WI38 (cell line): ENCODE results near the gene HAND1.

Experiments used
- H3K4me3 ChIP-seq: 2 replicates; pipeline ENCODE4 v1.5.1; 2011; ENCODE audit warnings: low read depth, mild to moderate bottlenecking, control low read depth, low read length
- TF ChIP-seq, protein P1 (sequence below): IDR thresholded peaks from 2 replicates; pipeline ENCODE4 v1.5.1; 2012; ENCODE audit warnings: low read depth, mild to moderate bottlenecking, control low read depth, low read length

Gene HAND1

DNA sequence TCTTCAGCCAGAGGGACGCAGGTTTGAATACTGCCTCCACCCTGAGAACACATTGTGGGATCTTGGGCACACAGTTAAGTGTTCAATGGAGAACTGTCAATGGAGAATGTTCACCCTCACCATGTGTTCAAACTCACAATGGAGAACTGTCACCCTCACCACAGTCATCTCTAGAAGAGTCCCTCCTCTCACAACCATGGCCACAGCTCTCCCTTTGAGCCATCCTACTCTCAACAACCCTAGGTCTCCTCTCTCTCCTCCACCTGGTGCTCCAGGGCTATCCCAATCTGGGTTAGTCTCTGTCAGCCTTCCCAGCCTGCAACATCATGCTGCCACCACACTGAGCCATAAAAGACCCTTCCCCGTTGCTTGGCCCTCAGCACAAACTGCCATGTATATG, 36.3 kb upstream of the HAND1 start:
- no peak overlapping the region for H3K4me3 ChIP-seq
- TF ChIP-seq, protein P1, sequence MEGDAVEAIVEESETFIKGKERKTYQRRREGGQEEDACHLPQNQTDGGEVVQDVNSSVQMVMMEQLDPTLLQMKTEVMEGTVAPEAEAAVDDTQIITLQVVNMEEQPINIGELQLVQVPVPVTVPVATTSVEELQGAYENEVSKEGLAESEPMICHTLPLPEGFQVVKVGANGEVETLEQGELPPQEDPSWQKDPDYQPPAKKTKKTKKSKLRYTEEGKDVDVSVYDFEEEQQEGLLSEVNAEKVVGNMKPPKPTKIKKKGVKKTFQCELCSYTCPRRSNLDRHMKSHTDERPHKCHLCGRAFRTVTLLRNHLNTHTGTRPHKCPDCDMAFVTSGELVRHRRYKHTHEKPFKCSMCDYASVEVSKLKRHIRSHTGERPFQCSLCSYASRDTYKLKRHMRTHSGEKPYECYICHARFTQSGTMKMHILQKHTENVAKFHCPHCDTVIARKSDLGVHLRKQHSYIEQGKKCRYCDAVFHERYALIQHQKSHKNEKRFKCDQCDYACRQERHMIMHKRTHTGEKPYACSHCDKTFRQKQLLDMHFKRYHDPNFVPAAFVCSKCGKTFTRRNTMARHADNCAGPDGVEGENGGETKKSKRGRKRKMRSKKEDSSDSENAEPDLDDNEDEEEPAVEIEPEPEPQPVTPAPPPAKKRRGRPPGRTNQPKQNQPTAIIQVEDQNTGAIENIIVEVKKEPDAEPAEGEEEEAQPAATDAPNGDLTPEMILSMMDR = no peak

DNA sequence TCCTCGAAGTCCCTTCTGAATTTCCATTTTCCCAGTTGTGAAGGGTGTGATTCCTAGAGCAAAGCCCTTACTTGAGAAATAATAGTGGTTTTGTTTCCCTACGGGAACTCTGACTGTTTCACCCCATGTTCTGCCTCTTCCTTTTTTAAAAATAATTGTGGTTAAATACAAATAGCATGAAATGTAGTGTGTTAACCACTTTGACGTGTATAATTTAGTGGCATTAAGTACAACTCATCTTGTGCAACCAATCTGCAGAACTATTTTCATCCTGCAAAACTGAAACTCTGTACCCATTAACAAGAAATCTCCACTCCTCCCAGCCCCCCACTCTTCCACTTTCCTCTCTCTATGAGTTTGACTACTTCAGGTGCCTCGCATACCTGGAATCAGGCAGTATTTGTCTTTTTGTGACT, 35.6 kb upstream of the HAND1 start:
- TF ChIP-seq, protein P1 = no peak

DNA sequence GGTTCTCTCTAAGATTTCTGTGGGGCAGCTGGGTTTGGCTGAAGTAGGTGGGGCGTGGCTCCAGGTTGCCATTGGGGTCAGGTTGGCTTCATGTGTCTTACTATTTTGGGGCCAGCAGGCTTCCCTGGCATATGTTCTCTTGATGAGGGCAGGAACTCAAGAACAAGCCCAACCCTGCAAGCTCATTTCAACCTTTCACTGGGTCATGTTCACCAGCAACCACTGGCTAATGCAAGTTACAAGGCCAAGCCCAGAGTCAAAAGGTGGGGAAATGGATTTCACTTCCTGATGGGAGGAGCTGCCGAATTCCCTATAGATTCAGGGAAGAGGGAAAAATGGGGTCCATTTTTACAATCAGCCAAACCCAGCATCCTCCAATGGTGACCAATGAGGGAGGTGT, 34.0 kb upstream of the HAND1 start:
- TF ChIP-seq, protein P1 = no peak
- no peak overlapping the region for H3K4me3 ChIP-seq

More for the DNA sequence above, 35.6 kb upstream of the HAND1 start:
- no peak overlapping the region for H3K4me3 ChIP-seq

DNA sequence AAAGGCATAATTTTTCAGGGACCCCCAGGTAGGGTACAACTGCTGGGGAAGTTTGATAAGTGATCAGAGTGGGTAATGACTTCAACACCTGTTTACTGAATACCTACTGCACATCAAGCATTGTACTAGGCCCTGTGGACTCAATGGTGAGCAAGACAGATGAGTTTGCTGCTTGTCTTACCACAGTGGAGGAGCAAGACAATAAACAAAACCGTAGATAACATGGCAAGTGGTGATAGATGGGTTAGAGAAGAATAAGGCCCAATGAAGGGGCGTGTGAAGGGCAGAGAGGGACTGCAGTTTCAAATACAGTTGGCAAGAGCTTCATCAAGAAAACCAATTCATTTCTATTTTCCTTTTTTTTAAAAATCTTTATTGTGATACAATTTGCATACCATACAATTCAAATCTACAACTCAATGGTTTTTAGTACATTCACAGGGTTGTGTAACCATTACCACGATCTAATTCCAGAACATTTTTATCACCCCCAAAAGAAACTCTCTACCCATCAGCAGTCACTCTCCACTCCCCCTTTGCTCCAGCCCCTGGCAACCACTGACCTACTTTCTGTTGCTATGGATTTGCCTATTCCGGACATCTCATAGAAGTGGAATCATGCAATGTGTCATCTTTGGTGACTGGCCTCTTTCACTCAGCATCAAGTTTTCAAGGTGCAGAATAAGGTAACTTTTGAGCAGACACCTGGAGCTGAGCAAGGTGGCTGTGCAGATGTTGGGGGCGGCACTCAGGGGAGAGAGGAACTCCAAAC, 31.9 kb upstream of the HAND1 start:
- TF ChIP-seq, protein P1 = no peak
- H3K4me3 ChIP-seq = no peak overlapping the region

DNA sequence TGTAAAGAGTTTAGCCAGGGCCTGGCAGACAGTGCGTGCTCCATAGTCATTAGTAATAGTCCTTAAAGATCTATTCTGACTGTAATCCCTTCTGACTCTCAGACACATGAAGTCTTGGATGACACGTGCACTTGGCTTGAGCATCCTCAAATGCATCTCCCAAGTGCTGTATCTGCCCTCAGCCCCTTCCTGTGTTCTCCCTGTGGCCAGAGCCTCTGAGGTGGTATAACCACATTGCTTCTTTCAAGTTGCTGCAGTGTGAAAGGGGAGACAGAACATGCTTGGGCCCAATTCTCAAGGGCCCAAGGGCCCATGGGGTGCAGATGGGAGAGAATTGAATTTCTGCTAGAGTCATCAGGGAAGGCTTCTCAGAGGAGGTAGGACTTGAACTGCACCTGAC, 30.1 kb upstream of the HAND1 start:
- no peak overlapping the region for H3K4me3 ChIP-seq
- TF ChIP-seq, protein P1 = no peak

DNA sequence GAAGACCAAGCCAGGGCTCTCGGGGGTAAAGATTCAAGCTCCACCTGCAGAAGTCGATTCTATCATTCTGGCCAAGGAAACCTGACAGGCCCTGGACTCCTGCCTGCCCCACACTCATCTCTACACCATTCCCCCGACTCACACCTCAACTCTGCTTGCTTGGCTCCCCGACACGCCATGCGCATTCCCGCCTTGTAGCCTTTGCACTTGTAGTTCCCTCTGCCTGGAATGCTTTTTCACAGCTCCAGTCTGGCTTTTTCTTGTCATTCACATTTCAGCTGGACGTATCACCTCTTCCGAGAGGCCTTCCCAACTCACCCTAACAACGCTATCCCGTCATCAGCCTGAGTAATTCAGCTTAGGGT, 28.7 kb upstream of the HAND1 start:
- no peak overlapping the region for H3K4me3 ChIP-seq
- TF ChIP-seq, protein P1 = no peak

DNA sequence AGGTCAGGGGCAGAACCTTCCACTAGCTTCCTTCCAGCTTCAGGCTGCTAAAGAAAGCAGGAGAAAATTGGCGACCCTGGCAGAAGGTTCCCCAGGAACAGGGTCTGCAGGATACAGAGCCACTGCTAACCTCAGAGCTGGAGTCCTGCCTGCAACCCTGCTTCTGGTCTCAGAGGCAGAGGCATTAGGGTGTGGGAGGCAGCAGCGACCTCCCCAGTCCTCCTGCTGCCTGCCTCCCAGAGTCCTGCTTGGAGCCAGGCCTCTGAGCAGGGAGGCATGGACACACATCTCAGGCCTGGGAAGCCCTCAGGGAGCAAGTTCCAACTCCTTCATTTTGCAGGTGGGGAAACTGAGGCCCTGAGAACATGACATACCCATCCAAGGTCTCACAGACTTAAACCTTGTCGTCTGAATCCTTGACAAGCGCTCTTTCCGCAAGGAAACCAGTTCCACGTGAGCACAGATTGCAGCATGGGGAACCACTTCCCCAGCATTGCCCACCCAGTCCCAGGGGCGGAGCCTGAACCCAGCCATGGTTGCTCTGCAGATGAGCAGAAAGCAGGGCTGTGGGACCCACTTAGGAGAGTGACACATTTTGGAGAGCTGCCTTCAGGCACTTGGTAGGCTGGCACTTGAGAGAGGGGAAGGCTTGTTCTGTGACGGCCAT, 28.2 kb upstream of the HAND1 start:
- TF ChIP-seq, protein P1 = no peak
- no peak overlapping the region for H3K4me3 ChIP-seq
